ENCODE results near the gene CADM2. TPM values are rescaled to one million over a fixed set of nuclear protein-coding genes. Genes with fewer than 3 reads are reported as not detected.

CADM2 gene
- total RNA-seq, 1 donor from 2014 or later: not detected

GRCh38 chr3:85846940-85847339 is 888.2 kb downstream of the CADM2 start:
- no peaks in the 10 kb centered on the region for H3K9me3 Mint-ChIP-seq
- H3K36me3 Mint-ChIP-seq (ENCODE audit: low read depth): no peaks in the 10 kb centered on the region
- intact Hi-C loops (cut with micrococcal nuclease): no loop called here
- DNase-seq: no peak
- no peaks in the 10 kb centered on the region for H3K4me1 Mint-ChIP-seq
- no peak overlapping the region for H3K27ac Mint-ChIP-seq
- H3K27me3 Mint-ChIP-seq: no peaks in the 10 kb centered on the region
- H3K4me3 Mint-ChIP-seq: no peak overlapping the region

- intact Hi-C loops (cut with micrococcal nuclease): no loop called here
- no peak for DNase-seq
- Mint-ChIP-seq H3K4me3 (no peak overlapping the region), H3K27me3 (no peaks in the 10 kb centered on the region), H3K4me1 (no peaks in the 10 kb centered on the region), H3K36me3 (ENCODE audit: low read depth) (no peaks in the 10 kb centered on the region), H3K27ac (no peak overlapping the region), H3K9me3 (peaks cover 6% of the 10 kb centered on the region)
Measured at GRCh38 chr3:85851071-85851470, 892.3 kb downstream of the CADM2 start.

- DNase-seq: no peak
- H3K4me1 Mint-ChIP-seq: no peaks in the 10 kb centered on the region
- H3K27ac Mint-ChIP-seq: no peak overlapping the region
- H3K36me3 Mint-ChIP-seq (ENCODE audit: low read depth): no peaks in the 10 kb centered on the region
- peaks cover 6% of the 10 kb centered on the region for H3K9me3 Mint-ChIP-seq
- intact Hi-C loops (cut with micrococcal nuclease): no loop called here
- H3K27me3 Mint-ChIP-seq: no peaks in the 10 kb centered on the region
- no peak overlapping the region for H3K4me3 Mint-ChIP-seq
Measured at GRCh38 chr3:85853805-85854204, 895.0 kb downstream of the CADM2 start.

GRCh38 chr3:85862893-85863455 is 904.2 kb downstream of the CADM2 start:
- H3K9me3 Mint-ChIP-seq: no peaks in the 10 kb centered on the region
- intact Hi-C loops (cut with micrococcal nuclease): no loop called here
- H3K36me3 Mint-ChIP-seq (ENCODE audit: low read depth): no peaks in the 10 kb centered on the region
- no peaks in the 10 kb centered on the region for H3K4me1 Mint-ChIP-seq
- H3K4me3 Mint-ChIP-seq: no peak overlapping the region
- H3K27ac Mint-ChIP-seq: no peak overlapping the region
- no peak for DNase-seq
- H3K27me3 Mint-ChIP-seq: no peaks in the 10 kb centered on the region

GRCh38 chr3:85864896-85865295 is 906.1 kb downstream of the CADM2 start:
- intact Hi-C loops (cut with micrococcal nuclease): no loop called here
- H3K36me3 Mint-ChIP-seq (ENCODE audit: low read depth): no peaks in the 10 kb centered on the region
- H3K27me3 Mint-ChIP-seq: no peaks in the 10 kb centered on the region
- no peak overlapping the region for H3K27ac Mint-ChIP-seq
- no peak for DNase-seq
- H3K4me1 Mint-ChIP-seq: no peaks in the 10 kb centered on the region
- H3K9me3 Mint-ChIP-seq: no peaks in the 10 kb centered on the region
- H3K4me3 Mint-ChIP-seq: no peak overlapping the region

GRCh38 chr3:85867072-85867471 is 908.3 kb downstream of the CADM2 start:
- no peaks in the 10 kb centered on the region for H3K27me3 Mint-ChIP-seq
- no peak overlapping the region for H3K27ac Mint-ChIP-seq
- H3K36me3 Mint-ChIP-seq (ENCODE audit: low read depth): no peaks in the 10 kb centered on the region
- intact Hi-C loops (cut with micrococcal nuclease): no loop called here
- no peak for DNase-seq
- no peak overlapping the region for H3K4me3 Mint-ChIP-seq
- peaks cover 4% of the 10 kb centered on the region for H3K9me3 Mint-ChIP-seq
- H3K4me1 Mint-ChIP-seq: no peaks in the 10 kb centered on the region

GRCh38 chr3:85875589-85875988 is 916.8 kb downstream of the CADM2 start:
- no peaks in the 10 kb centered on the region for H3K4me1 Mint-ChIP-seq
- no peaks in the 10 kb centered on the region for H3K36me3 Mint-ChIP-seq (ENCODE audit: low read depth)
- no peaks in the 10 kb centered on the region for H3K9me3 Mint-ChIP-seq
- DNase-seq: no peak
- no peak overlapping the region for H3K4me3 Mint-ChIP-seq
- no peak overlapping the region for H3K27ac Mint-ChIP-seq
- intact Hi-C loops (cut with micrococcal nuclease): no loop called here
- H3K27me3 Mint-ChIP-seq: no peaks in the 10 kb centered on the region

GRCh38 chr3:85877631-85878030 is 918.8 kb downstream of the CADM2 start:
- no peak overlapping the region for H3K4me3 Mint-ChIP-seq

GRCh38 chr3:85881833-85882393 is 923.1 kb downstream of the CADM2 start:
- Mint-ChIP-seq H3K4me3 (no peak overlapping the region), H3K27ac (no peak overlapping the region), H3K9me3 (no peaks in the 10 kb centered on the region), H3K27me3 (no peaks in the 10 kb centered on the region), H3K4me1 (no peaks in the 10 kb centered on the region), H3K36me3 (ENCODE audit: low read depth) (no peaks in the 10 kb centered on the region)
- intact Hi-C loops (cut with micrococcal nuclease): no loop called here
- DNase-seq: no peak

More at GRCh38 chr3:85877631-85878030, 918.8 kb downstream of the CADM2 start:
- H3K36me3 Mint-ChIP-seq (ENCODE audit: low read depth): no peaks in the 10 kb centered on the region
- intact Hi-C loops (cut with micrococcal nuclease): no loop called here
- no peak for DNase-seq
- no peak overlapping the region for H3K27ac Mint-ChIP-seq
- no peaks in the 10 kb centered on the region for H3K9me3 Mint-ChIP-seq
- no peaks in the 10 kb centered on the region for H3K4me1 Mint-ChIP-seq
- no peaks in the 10 kb centered on the region for H3K27me3 Mint-ChIP-seq

- Mint-ChIP-seq H3K4me3 (no peak overlapping the region), H3K4me1 (no peaks in the 10 kb centered on the region), H3K27me3 (no peaks in the 10 kb centered on the region), H3K27ac (no peak overlapping the region), H3K9me3 (no peaks in the 10 kb centered on the region), H3K36me3 (ENCODE audit: low read depth) (no peaks in the 10 kb centered on the region)
- intact Hi-C loops (cut with micrococcal nuclease): no loop called here
- no peak for DNase-seq
Measured at GRCh38 chr3:85890043-85890555, 931.3 kb downstream of the CADM2 start.

- Mint-ChIP-seq H3K4me1 (no peaks in the 10 kb centered on the region), H3K4me3 (no peak overlapping the region), H3K9me3 (no peaks in the 10 kb centered on the region), H3K27me3 (no peaks in the 10 kb centered on the region), H3K36me3 (ENCODE audit: low read depth) (no peaks in the 10 kb centered on the region), H3K27ac (no peak overlapping the region)
- DNase-seq: no peak
- intact Hi-C loops (cut with micrococcal nuclease): no loop called here
Measured at GRCh38 chr3:85903434-85903833, 944.6 kb downstream of the CADM2 start.

GRCh38 chr3:85912980-85913379 is 954.2 kb downstream of the CADM2 start:
- DNase-seq: no peak
- H3K4me3 Mint-ChIP-seq: no peak overlapping the region
- no peaks in the 10 kb centered on the region for H3K4me1 Mint-ChIP-seq
- H3K27me3 Mint-ChIP-seq: no peaks in the 10 kb centered on the region
- H3K27ac Mint-ChIP-seq: no peak overlapping the region
- no peaks in the 10 kb centered on the region for H3K36me3 Mint-ChIP-seq (ENCODE audit: low read depth)
- intact Hi-C loops (cut with micrococcal nuclease): no loop called here
- no peaks in the 10 kb centered on the region for H3K9me3 Mint-ChIP-seq

GRCh38 chr3:85922374-85922773 is 963.6 kb downstream of the CADM2 start:
- Mint-ChIP-seq H3K36me3 (ENCODE audit: low read depth) (no peaks in the 10 kb centered on the region), H3K4me1 (no peaks in the 10 kb centered on the region), H3K9me3 (peaks cover 3% of the 10 kb centered on the region), H3K27ac (no peak overlapping the region), H3K27me3 (no peaks in the 10 kb centered on the region), H3K4me3 (no peak overlapping the region)
- intact Hi-C loops (cut with micrococcal nuclease): no loop called here
- no peak for DNase-seq

GRCh38 chr3:85930718-85931117 is 971.9 kb downstream of the CADM2 start:
- no peaks in the 10 kb centered on the region for H3K27me3 Mint-ChIP-seq
- no peaks in the 10 kb centered on the region for H3K4me1 Mint-ChIP-seq

GRCh38 chr3:85933326-85933725 is 974.5 kb downstream of the CADM2 start:
- intact Hi-C loops (cut with micrococcal nuclease): no loop called here
- Mint-ChIP-seq H3K27me3 (no peaks in the 10 kb centered on the region), H3K36me3 (ENCODE audit: low read depth) (no peaks in the 10 kb centered on the region), H3K4me3 (no peak overlapping the region), H3K9me3 (no peaks in the 10 kb centered on the region), H3K27ac (no peak overlapping the region), H3K4me1 (no peaks in the 10 kb centered on the region)
- no peak for DNase-seq

More at GRCh38 chr3:85930718-85931117, 971.9 kb downstream of the CADM2 start:
- no peak overlapping the region for H3K27ac Mint-ChIP-seq
- no peaks in the 10 kb centered on the region for H3K36me3 Mint-ChIP-seq (ENCODE audit: low read depth)
- intact Hi-C loops (cut with micrococcal nuclease): no loop called here
- H3K9me3 Mint-ChIP-seq: no peaks in the 10 kb centered on the region
- no peak overlapping the region for H3K4me3 Mint-ChIP-seq
- DNase-seq: no peak
